K562 (cell line): ENCODE data around the gene ACTN1. TPM values are rescaled to one million over a fixed set of nuclear protein-coding genes. Genes with fewer than 3 reads are reported as not detected.

Source experiments
- COPS2 ChIP-seq: fragments of 450-650 bp; conservative IDR thresholded peaks from 2 replicates; pipeline ENCODE4 v1.6.1; 2016; ENCODE audit warnings: mild to moderate bottlenecking, moderate library complexity
- CREM ChIP-seq: IDR thresholded peaks from 2 replicates; pipeline ENCODE4 v1.6.1; 2014; ENCODE audit warnings: antibody characterized with exemption, low read depth
- CTBP1 ChIP-seq: fragments of 450-650 bp; IDR thresholded peaks from 2 replicates; pipeline ENCODE4 v1.6.1; 2016; ENCODE audit warnings: borderline replicate concordance
- FOXO4 ChIP-seq: fragments of 450-650 bp; formaldehyde crosslinking; IDR thresholded peaks from 2 replicates; pipeline ENCODE4 v1.4.0; 2020; ENCODE audit warnings: mild to moderate bottlenecking, moderate library complexity
- GABPB2 ChIP-seq: fragments of 250-450 bp; sonication (Bioruptor Pico); conservative IDR thresholded peaks from 2 replicates; pipeline ENCODE4 v1.5.1; 2021; ENCODE audit warnings: mild to moderate bottlenecking
- KDM5B ChIP-seq: fragments of 200-600 bp; sonication (generic); IDR thresholded peaks from 2 replicates; pipeline ENCODE4 v1.6.1; 2012; ENCODE audit warnings: low read depth, mild to moderate bottlenecking, moderate library complexity, low read length, control low read depth, inconsistent platforms; ENCODE audit not compliant: insufficient replicate concordance
- MGA ChIP-seq: fragments of 450-650 bp; IDR thresholded peaks from 2 replicates; pipeline ENCODE4 v1.6.1; 2016; ENCODE audit warnings: mild to moderate bottlenecking, moderate library complexity
- SREBF2 ChIP-seq: sonication (generic); formaldehyde crosslinking; IDR thresholded peaks from 2 replicates; pipeline ENCODE4 v1.4.0; 2020; ENCODE audit warnings: mild to moderate bottlenecking, missing genetic modification reagents
- TAF1 ChIP-seq: IDR thresholded peaks from 2 replicates; pipeline ENCODE4 v1.6.1; 2011; ENCODE audit warnings: mild to moderate bottlenecking, low read length, moderate library complexity; ENCODE audit not compliant: insufficient read depth, control insufficient read depth, severe bottlenecking; ENCODE audit errors: extremely low read depth
- TOE1 ChIP-seq, 2 experiments: fragments of 450-650 bp in 1 of 2; sonication (generic) in 1 of 2; formaldehyde crosslinking in 1 of 2; IDR thresholded peaks; 2 replicates each; pipeline versions ENCODE4 v1.7.1 to v1.8.0; 2016 to 2022; ENCODE audit warnings: borderline replicate concordance in 2 of 2, mild to moderate bottlenecking in 2 of 2, antibody characterized with exemption in 1 of 2, inconsistent platforms in 1 of 2, low read depth in 1 of 2, missing genetic modification reagents in 1 of 2, moderate library complexity in 1 of 2
- USF2 ChIP-seq: sonication (generic); formaldehyde crosslinking; IDR thresholded peaks from 2 replicates; pipeline ENCODE4 v1.5.0; 2020; ENCODE audit warnings: missing genetic modification reagents
- ZNF282 ChIP-seq: sonication (generic); formaldehyde crosslinking; IDR thresholded peaks from 2 replicates; pipeline ENCODE4 v1.8.1; 2023; ENCODE audit warnings: missing genetic modification reagents
- polyA plus RNA-seq, 8 experiments: library from polyadenylated mRNA; depleted of rRNA in 4 of 8; stranded (reverse) in 5 of 8; unstranded in 3 of 8; fragments of >200 nt; fragmentation: Nextera tagmentation in 2 of 8; fragmentation: Illumina TruSeq in 1 of 8; extraction: Ambion mirVana in 2 of 8; extraction: Trizol in 1 of 8; gene quantifications; 2 replicates each; pipeline versions ENCODE4 v1.2.1 to v1.2.3, GENCODE V29; 2011 to 2014; ENCODE audit warnings: inconsistent platforms in 1 of 8, missing spikeins in 1 of 8
- total RNA-seq, 7 experiments: library from RNA; depleted of rRNA in 6 of 7; stranded (reverse); fragments of >200 nt in 6 of 7; fragmentation: Illumina TruSeq in 2 of 7; extraction: Trizol in 2 of 7; gene quantifications; 2 replicates each; pipeline versions ENCODE4 v1.2.1 to v1.2.3, GENCODE V29; 2011 to 2021; ENCODE audit warnings: low replicate concordance in 1 of 7

ACTN1 gene
- total and polyA plus RNA-seq, 9 of the 15 experiments (the other 6 are each of a cell fraction or from before 2014, with no cell fraction given): 2.2 to 67.7 (median 34.5) TPM

- TF ChIP-seq ZNF282 (CRISPR knock-in tag): no peak
- TF ChIP-seq GABPB2 (CRISPR knock-in tag): no peak
- peak; percentile 72 for TF ChIP-seq USF2 (CRISPR knock-in tag)
- TF ChIP-seq MGA: 0 out of 2 replicates have a peak, but pooled peaks have one; percentile 33
- no peak for TF ChIP-seq FOXO4 (CRISPR knock-in tag)
- no peak for TF ChIP-seq COPS2
- peak; percentile 42 for TF ChIP-seq CREM
- TF ChIP-seq KDM5B: peak; percentile 65
- TF ChIP-seq TOE1 (IDR thresholded peaks at IDR 0.05; ENCODE audit: borderline replicate concordance): peak; percentile 64; the same call in 1 of the 2 replicates
- no peak for TF ChIP-seq TOE1 (CRISPR knock-in tag; IDR thresholded peaks at IDR 0.05; ENCODE audit: borderline replicate concordance, low read depth)
- peak; percentile 34; the same call in 1 of the 2 replicates for TF ChIP-seq CTBP1
- no peak for TF ChIP-seq SREBF2 (CRISPR knock-in tag)
- TF ChIP-seq TAF1: peak; percentile 59
These were observed at the start of gene ACTN1 (continued) for GRCh38 chr14:68979021-68979721.
